ENCODE data around the gene EIF3K. TPM values are rescaled to one million over a fixed set of nuclear protein-coding genes. Genes with fewer than 3 reads are reported as not detected.

EIF3K gene
- total RNA-seq, 1 donor: 317 TPM

- Histone ChIP-seq H2AFZ (ENCODE audit: low read length) (no peak overlapping the region), H3K27ac (ENCODE audit: low read depth, low read length) (peak overlapping the region; percentile 98), H3K4me3 (ENCODE audit: insufficient read depth, low read length) (peak overlapping the region; percentile 91), H3K36me3 (ENCODE audit: insufficient read depth, low read length) (peaks cover 9% of the 10 kb centered on the region), H3K4me1 (ENCODE audit: insufficient read depth, low read length) (peaks cover 49% of the 10 kb centered on the region), H3K79me2 (ENCODE audit: insufficient read depth, low read length) (peaks cover 71% of the 10 kb centered on the region), H3K4me2 (ENCODE audit: insufficient read depth, low read length) (peak overlapping the region; percentile 95), H3K27me3 (ENCODE audit: insufficient read depth, low read length) (no peaks in the 10 kb centered on the region), H4K20me1 (ENCODE audit: insufficient read depth, low read length) (peaks cover 40% of the 10 kb centered on the region), H3K9me3 (ENCODE audit: low read depth, low read length) (no peaks in the 10 kb centered on the region)
- peak; percentile 85 for DNase-seq (ENCODE audit: insufficient read length, low spot score, missing footprints)
- no peak for TF ChIP-seq CTCF (IDR thresholded peaks at IDR 0.05; ENCODE audit: extremely low read depth, low read depth, low read length)
These were observed 30.6 kb downstream of the EIF3K start for GRCh38 chr19:38649305-38650171.

- Histone ChIP-seq H3K79me2 (ENCODE audit: insufficient read depth, low read length) (peaks cover 78% of the 10 kb centered on the region), H3K4me1 (ENCODE audit: insufficient read depth, low read length) (peaks cover 57% of the 10 kb centered on the region), H4K20me1 (ENCODE audit: insufficient read depth, low read length) (peaks cover 45% of the 10 kb centered on the region), H3K27ac (ENCODE audit: low read depth, low read length) (peak overlapping the region; percentile 98), H3K9me3 (ENCODE audit: low read depth, low read length) (no peaks in the 10 kb centered on the region), H3K36me3 (ENCODE audit: insufficient read depth, low read length) (peaks cover 14% of the 10 kb centered on the region), H3K4me3 (ENCODE audit: insufficient read depth, low read length) (peak overlapping the region; percentile 91), H3K27me3 (ENCODE audit: insufficient read depth, low read length) (no peaks in the 10 kb centered on the region), H2AFZ (ENCODE audit: low read length) (no peak overlapping the region), H3K4me2 (ENCODE audit: insufficient read depth, low read length) (peak overlapping the region; percentile 95)
- peak; percentile 68 for DNase-seq (ENCODE audit: insufficient read length, low spot score, missing footprints)
- TF ChIP-seq CTCF (IDR thresholded peaks at IDR 0.05; ENCODE audit: extremely low read depth, low read depth, low read length): no peak
These were observed 31.3 kb downstream of the EIF3K start for GRCh38 chr19:38650172-38650775.

- H3K4me3 ChIP-seq (ENCODE audit: insufficient read depth, low read length): peak overlapping the region; percentile 91
- peaks cover 64% of the 10 kb centered on the region for H3K4me1 ChIP-seq (ENCODE audit: insufficient read depth, low read length)
These were observed 32.1 kb downstream of the EIF3K start for GRCh38 chr19:38650911-38651584.

More at GRCh38 chr19:38650911-38651584, 32.1 kb downstream of the EIF3K start:
- no peak for TF ChIP-seq CTCF (IDR thresholded peaks at IDR 0.05; ENCODE audit: extremely low read depth, low read depth, low read length)
- peak overlapping the region; percentile 98 for H3K27ac ChIP-seq (ENCODE audit: low read depth, low read length)
- H2AFZ ChIP-seq (ENCODE audit: low read length): no peak overlapping the region
- peaks cover 86% of the 10 kb centered on the region for H3K79me2 ChIP-seq (ENCODE audit: insufficient read depth, low read length)
- peaks cover 49% of the 10 kb centered on the region for H4K20me1 ChIP-seq (ENCODE audit: insufficient read depth, low read length)
- H3K27me3 ChIP-seq (ENCODE audit: insufficient read depth, low read length): no peaks in the 10 kb centered on the region
- peak; percentile 92 for DNase-seq (ENCODE audit: insufficient read length, low spot score, missing footprints)
- no peaks in the 10 kb centered on the region for H3K9me3 ChIP-seq (ENCODE audit: low read depth, low read length)
- peak overlapping the region; percentile 95 for H3K4me2 ChIP-seq (ENCODE audit: insufficient read depth, low read length)
- peaks cover 21% of the 10 kb centered on the region for H3K36me3 ChIP-seq (ENCODE audit: insufficient read depth, low read length)
